Kasumi-1 (cell line): ENCODE results near the gene STC2.

Experiments
- DNase-seq, 2 experiments: peaks; one replicate each; lab custom pipeline; 2025; lab: John Stamatoyannopoulos, UW

STC2 gene

DNA sequence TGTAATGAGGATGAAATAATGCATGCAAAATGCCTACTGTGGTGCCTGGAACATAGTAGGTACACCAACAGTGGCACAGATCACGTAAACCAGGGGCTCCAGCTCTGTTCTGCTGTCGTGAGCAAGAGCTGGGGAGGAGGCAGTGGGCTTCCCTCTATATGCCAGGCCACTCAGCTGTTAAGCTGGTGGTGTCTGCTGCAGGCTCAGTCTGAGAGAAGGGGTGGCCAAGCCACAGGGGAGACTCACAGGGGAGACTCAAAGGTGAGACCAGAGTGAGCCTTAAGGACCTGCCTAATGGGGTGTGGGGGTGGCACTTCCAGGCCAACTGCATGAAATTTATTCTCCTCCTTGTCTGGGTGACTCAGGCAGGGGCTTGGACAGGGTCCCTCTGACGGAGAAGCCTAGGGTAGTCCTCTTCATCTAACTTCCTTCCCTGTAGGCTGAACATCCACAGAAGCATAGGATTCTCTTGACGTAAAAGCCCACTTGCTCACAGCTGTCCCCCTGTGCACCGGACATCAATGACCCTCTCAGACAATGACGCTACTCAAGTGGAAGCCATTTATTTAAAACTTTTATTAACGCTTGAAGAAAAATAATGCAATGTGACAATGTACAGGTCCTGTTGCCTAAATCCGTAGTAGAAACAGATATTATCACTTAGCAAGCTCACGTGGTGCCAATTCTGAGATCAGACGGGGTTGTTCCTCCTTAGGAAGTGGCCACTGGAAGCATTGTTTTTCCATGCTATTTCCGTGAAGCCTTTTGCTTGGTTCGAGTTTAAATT is 13.9 kb downstream of the STC2 start:
- no peak for DNase-seq

DNA sequence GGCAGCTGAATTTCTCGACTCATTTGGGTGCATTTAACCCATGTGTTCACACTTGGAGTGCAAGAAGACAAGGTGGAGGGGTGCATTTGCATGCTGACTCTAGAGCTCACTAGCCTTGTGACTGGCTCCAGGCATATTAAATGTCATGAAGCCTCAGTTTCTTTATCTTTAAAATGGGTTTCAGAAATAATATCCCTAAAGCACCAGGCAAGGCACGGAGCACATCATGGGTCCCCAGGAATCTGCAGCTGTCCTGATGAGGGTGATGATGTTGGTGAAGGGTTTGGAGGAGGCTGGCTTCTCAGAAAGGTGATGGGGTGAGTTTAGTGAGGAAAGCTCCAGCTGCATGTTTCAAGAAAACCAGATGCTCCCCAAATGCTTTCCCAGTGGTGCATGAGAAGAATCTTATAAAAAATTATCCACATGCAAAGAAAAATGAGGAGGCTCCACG is 14.8 kb downstream of the STC2 start:
- DNase-seq: no peak

DNA sequence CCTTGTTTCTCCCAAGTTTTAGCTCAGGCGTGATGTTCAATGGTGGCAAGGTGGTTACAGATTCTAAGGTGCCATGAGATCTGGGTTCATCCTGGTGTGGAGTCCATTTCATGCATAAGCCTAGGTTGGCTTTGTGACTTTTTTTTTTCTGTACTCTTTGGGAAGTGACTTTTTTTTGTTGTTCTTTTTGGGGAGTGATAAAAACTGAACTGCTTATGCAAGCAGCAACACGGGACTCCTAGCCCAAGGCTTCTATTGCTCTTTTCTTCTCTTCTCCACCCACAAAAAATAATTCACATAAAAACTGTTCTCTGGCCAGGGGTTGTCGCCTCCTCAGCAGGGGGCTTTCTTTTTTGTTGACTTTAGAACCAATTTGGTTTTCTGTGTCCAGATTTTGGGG is 15.4 kb downstream of the STC2 start:
- DNase-seq: no peak

DNA sequence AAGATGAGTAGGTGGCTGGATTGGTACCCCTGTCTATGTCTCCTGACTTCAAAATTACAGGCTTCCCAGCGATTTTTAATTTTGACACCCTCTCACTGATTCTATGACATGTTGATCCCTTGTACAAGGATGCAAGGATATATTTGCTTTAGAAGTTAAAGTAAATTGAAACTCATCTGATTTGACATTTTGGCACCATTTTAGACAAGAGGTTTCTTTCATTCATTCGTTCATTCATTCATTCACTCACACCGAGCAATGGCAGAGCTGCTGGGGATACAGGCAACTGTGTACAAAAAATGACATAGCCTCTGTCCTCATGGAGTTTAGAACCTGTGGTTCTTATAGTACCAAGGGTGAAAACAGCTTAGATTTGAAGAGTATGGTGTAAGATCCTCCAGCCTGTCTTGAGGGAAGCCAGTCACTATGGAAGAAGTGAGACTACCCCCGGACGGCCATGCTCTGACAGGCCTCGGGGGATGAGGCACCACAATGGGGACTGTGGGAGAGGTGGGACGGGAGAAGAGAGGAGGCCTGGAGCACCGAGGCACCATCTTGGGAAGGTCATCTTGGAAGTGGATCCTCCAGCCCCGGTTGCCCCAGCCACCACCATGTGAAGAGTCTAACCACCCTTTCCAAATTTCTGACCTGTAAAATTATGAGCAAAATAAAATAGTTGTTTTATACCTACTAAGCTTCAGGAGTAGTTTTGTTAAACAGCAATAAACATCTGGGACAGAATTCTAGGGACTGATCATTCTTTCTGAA is 16.2 kb downstream of the STC2 start:
- DNase-seq: no peak

DNA sequence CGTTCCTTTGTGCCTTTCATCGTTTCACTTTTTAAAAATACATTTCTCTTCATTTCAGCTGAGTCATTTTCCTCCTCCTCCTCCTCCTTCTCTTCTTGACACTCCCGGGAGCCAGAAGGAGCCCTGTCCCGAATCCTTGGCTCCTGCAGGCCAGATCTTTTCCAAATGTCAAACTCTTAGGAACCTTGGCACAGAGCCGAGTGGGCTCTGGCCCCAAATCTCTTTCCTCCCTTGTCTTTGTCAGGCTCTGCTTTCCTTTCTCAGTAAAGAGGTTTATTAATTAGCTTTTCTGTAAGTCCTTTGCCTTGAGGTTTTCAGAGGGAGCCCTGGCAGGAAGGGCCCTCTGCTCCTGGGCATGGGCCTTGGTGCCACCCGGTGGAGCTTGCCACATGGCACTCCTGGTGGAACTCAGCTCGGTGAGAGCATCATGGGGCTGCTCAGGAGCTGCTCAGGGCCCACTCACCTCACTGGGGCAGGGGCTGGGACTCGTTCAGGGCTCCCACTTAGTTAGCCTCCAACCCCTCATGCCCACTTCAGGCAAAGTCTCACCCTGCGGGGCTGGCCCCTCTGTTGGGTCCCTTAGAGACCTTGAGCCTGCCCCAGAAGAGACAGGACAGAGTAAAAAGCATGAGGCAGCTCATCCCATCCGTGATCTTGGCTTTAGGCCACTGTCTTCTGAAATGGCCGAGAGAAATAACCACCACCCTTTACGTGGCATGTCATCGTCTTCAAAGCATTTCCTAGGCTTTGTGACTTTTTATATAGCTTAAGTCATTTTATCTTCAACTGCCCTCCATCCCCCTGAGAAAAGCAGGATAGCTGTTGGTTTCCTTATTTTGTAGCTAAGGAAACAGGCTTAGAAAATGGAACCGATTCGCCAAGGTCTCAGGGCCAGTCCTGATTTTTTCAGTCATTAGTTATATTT is 17.1 kb downstream of the STC2 start:
- no peak for DNase-seq

DNA sequence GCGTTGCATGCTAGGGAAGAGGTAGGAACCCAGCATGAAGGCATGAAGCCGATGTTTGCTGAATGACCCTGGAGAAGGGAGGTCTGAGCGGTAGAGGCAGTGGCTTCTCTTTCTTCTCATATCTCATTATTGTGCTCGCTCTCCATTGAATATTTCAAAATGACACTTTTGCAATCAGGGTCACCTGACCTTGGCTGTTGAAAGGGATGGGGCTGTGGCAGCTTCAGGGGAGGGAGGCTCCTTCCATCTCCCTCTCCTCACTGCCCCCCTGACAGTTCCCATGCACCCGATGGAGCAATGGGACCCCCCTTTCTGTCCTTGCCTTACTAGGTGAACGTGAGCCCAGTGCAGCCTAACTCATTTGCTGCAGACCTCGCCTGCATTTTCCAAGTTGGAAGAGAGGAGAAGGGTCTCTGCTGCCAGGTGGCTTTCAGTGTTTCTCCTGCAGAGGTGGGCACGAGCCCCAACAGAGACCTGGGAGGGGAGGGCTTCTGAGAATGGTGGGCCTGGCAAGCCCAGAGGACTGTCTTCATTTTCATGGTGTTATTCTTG is 17.9 kb downstream of the STC2 start:
- no peak for DNase-seq

DNA sequence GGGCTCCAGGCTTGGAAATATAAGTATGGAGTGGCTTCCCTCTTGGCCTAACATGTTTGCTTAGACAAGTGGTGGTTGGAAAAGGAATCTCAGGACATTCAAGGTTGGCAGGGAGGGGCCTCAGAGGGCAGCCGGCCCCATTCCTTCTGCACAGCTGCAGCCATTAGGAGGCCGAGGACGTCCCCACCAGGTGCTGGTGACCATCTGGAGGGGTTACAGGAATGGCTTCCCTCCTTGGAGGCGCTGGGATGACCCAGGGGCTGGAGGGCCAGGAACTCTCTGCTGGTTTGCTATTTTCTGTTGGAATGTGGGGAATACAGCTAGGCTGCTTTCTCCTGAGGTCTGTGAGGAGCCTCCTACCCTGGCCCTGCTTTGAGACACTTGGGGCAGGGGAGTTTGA is 18.5 kb downstream of the STC2 start:
- no peak for DNase-seq

DNA sequence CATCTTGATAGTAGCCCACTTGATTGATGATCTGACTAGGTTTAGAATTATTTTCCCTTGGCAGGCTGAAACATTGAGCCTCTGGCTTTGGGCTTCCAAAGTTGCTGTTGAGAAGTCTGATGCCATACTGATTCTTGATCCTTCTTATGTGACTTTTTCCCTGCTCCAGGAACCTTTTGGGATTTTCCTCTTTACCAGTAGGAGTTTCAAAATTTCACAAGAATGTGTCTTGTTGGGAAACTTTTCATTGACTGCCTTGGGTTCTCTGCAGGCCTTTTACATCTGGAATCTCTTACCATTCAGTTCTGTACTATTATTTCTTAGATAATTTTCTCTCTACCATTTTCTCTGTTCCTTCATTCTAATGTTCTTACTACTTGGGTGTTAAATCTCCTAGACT is 20.0 kb downstream of the STC2 start:
- no peak for DNase-seq

DNA sequence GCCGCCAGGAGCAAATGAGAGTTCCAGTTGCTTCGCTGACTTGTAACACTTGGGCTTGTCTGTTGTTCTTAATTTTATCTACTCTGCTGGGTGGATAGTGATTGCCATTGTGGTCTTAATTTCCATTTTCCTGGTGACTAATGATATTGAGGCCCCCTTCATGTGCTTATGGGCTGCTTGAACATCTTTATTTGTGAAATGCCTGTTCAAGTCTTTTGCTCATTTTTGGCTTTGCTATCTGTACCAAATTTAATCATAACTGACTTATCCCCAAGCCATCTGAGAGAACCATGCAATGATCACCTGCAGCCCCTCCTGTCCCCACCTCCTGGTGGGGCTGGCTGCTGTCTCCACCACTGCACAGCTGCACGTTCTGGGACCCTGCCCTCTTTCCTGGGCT is 20.5 kb downstream of the STC2 start:
- DNase-seq: no peak

DNA sequence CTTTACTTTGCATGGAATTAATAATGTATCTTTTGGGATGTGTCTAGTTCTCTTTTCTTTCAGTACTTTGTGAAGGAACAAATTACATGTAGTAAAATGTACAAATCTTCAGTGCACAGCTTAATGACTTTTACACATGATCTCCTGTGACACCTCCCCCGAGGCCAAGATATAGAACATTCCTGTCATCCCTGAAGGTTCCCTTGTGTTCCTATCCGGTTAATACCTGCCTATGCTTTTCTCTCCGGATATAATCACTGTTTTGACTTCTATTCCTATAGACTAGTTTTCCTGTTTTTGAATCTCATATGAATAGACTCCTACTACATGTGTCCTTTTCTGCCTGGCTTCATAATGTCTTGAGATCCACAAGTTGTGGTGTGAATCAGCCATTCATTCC is 21.5 kb downstream of the STC2 start:
- no peak for DNase-seq

DNA sequence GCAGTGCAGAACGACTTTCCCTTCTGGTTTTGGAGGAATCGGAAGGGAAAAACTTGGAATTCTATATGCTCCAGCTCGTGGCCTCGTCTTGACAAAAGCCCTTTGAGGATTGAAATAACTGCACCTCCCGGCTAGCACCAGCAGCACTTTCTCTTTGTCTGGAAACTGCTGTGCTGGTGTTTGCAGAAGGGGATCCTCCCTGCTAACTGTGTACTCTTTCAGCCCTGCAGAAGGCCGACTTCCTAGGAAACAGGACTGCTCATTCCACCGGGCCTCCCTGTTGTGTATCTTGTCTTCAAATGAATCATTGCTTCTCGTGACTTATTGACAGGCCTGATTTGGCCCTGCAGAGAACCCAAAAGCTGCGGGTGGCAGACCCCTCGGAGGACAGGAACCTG is 23.6 kb downstream of the STC2 start:
- no peak for DNase-seq

DNA sequence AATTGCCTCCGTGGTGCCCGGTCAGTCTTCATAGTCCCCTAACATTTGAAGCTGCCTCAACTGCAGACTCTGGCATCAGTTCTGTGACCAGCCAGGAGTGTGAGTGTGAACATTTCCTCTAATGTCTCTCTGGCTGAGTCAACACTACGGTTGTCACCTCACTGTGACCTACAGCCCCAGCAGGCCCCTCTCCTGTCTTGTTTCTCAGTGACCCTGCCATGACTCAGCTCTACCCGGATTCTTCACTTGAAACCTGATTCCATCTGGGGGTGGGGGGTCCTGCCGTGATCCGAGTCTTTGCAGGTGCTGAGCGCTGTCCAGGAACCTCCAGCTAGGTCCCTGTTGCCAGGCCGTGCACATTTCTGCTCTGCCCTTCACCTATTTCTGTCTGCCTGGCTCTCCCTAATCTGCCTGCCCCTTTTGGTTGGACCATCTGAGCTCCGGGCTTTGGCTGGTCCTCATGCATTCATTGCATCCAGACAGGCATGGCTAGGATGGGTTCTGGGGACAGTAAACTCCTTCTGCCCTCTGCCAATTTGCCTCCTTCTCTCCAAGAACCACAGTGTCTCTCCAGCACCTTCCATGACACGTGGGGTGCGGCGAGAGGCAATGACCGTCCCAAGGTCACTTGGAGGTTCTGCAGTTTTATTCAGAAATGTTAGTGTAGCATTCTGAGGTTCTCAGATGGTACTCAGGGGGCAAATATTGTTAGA is 24.2 kb downstream of the STC2 start:
- no peak for DNase-seq

DNA sequence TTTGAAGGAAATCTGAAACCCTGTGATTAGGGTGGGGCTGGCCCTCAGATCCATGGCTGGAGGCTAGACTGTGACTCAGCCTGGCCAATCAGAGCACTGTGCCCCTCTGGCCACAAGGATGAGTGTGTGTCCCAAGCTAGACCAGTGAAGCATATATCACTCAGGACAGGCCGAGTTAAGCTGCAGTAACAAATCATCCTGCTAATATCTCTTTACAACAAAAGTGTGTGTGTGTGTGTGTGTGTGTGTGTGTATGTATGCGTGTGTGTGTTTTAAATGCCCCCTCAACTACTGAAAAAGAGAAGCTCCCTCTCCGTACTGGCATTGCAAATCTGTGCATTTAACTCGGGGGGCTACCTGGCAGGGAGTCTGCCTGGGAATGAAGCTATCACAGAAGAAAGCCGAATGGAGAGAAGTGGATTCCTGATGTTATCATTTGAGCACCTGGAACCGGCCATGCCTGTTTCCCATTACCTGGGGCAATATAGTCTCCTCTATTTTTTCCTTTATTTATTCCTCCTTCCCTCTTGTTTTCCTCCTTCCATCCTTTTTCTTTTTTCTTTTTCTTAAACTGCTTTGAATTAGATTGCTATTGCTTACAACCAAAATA is 25.6 kb downstream of the STC2 start:
- no peak for DNase-seq

DNA sequence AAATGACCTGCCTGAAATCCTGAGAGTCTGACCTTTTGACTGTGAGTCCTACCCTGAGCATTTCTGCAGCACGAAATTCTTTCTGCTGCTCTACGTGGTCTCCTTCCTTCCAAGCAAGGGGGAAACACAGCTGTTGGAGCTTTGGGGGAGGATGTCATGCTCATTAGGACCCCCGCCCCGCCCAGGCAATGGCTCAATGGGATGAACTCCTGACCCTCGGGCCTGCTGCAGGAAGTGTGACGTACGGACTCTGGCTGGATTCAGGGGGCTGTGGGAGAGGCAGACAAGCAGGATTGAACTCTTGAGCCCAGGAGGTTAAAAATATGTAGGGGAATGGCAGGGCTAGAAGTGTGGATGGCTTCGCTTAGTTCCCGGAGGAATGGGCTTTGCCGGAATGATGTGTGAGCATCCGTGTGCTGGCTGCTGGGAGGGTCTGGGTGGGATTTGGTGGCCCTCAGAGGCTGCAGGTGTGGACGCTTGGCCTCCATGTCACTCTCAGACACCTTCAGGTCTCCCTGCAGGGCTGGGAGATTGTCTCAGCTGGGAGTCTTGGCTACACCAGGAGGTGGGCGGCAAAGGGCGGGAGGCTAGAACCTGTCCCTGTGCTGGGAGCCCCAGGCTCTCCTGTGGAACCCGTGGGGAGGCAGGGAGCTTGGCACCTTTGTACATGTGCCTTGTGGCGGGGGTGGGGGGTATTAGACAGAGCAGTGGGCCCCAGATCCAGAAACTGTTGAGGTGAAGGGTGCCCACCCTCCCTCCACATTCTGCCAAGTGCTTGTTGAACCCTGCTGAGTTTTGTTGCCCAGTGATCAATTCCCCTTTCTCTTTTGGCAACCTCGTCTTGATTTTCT is 26.3 kb downstream of the STC2 start:
- no peak for DNase-seq

DNA sequence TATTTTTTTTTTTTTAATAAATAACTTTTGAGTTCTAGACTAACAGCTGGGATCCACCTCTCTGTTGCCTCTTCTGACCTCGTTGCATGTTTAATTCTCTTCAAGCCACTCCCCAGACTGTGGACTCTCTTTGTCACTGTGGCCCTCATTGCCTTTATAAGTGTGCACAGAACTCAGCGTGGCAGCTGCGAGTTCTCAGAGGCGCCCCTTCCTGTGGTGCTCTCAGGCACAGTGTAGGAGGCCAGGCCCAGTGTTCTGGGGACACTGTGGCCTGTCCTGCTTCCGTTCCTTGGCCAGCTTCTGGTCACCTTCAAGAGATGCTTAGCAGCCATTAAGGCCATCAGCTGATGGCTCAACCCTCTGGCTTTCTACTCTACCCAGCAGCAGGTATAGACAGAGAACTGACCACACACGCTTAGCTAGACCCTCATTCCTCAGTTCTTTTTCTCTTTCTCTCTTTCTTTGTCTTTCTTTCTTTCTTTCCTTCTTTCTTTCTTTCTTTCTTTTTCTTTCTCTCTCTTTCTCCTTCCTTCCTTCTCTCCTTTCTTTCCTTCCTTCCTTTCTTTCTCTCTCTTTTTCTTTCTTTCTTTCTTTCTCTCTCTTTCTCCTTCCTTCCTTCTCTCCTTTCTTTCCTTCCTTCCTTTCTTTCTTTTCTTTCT is 27.7 kb downstream of the STC2 start:
- no peak for DNase-seq

DNA sequence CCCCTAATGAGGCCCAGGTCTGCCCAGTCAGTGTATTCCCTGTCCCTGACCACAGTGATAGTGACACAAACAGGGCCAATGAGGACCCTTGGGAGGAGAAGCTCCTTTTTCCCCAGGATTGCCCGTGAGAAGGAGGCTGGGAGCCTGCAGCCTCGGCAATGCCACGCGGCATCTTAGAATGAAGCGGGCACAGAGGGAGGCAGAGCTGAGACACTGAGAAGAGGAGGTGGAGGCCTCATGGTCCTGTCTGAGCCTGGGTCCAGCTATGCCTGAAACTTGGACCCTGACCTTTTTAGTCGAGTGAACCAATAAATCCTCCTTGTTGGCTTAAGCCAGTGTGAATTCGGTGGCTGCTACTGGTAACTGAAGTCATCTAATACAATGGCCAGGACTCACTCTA is 28.4 kb downstream of the STC2 start:
- no peak for DNase-seq

DNA sequence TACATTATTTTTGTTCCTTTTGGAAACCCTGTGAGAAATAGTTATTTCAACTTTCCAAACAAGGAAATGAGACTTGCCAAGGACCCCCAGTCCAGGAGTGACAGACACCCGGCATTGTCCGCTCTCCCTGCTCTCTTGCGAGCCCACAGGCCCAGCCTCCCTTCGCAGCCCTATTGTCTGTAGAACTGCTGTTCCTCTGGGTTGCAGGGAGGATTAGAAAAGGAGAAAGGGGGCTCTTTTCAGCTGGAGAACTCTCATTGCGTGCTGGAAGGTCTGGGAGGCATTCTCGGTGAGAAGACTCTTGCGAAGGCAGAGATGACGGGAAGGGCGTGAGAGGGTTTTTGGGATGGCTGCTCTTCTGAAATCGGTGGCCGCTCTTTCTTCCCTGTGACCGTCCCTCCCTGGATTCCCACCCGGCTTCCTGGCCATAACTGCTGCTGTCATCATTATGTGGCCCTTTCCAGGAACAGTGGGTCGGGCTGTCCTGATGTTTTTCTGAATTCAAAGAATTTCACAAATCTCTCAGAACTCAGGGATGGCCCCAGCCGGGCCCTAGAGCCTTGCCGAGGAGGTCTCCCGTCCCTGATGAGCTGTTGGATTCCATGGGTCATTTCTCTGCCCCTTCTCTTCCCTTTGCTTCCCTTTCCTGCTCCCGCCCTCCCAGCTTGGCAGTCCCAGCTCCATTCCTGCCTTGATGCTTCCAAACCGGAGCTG is 29.8 kb downstream of the STC2 start:
- no peak for DNase-seq

DNA sequence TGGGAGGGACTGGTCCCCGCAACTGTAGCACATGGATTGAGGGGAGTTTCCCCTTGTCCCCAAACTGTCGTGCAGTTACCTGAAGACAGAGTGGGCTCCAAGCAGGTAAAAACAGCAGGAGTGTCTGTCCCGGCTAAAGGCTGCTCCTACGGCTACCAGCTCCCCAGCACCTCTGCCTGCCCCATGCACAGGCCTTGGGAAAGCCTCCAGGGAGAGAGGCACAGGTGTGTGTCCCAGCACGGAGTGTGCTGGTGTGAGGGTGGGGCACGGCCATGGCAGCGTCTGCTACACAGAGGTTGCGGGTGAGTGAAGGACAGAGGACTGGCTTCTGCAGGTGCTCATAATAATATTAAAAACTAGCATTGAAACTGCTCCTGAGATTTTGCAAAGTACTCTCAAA is 30.4 kb downstream of the STC2 start:
- no peak for DNase-seq
